H9 (cell line): Measurements from ENCODE around the gene KIRREL3. TPM values are rescaled to one million over a fixed set of nuclear protein-coding genes. Genes with fewer than 3 reads are reported as not detected.

Experiments used
- DNase-seq: peaks from one replicate; pipeline ENCODE4 v3.0.0-alpha.2; 2017
- H2AFZ ChIP-seq: one replicate; pipeline ENCODE4 v1.6.1; 2013; ENCODE audit warnings: mild to moderate bottlenecking, low read length, control low read depth, moderate library complexity
- H2AK5ac ChIP-seq: 2 replicates; pipeline ENCODE4 v1.6.1; 2013; ENCODE audit warnings: low read length, control low read depth, mixed read lengths; ENCODE audit not compliant: insufficient read length
- H2BK120ac ChIP-seq: one replicate; pipeline ENCODE4 v1.6.1; 2013; ENCODE audit warnings: low read depth, mild to moderate bottlenecking, low read length, control low read depth, inconsistent platforms; ENCODE audit not compliant: poor library complexity, severe bottlenecking
- H2BK12ac ChIP-seq: 2 replicates; pipeline ENCODE4 v1.6.1; 2013; ENCODE audit warnings: low read length, control low read depth, mixed read lengths, low read depth; ENCODE audit not compliant: insufficient read length
- H2BK15ac ChIP-seq: 2 replicates; pipeline ENCODE4 v1.6.1; 2013; ENCODE audit warnings: low read depth, low read length, control low read depth
- H2BK20ac ChIP-seq: one replicate; pipeline ENCODE4 v1.6.1; 2013; ENCODE audit warnings: low read depth, mild to moderate bottlenecking, low read length, control low read depth, inconsistent platforms; ENCODE audit not compliant: poor library complexity, severe bottlenecking
- H2BK5ac ChIP-seq: 2 replicates; pipeline ENCODE4 v1.6.1; 2013; ENCODE audit warnings: low read length, control low read depth, mixed read lengths; ENCODE audit not compliant: insufficient read length
- H3K14ac ChIP-seq: 2 replicates; pipeline ENCODE4 v1.6.1; 2013; ENCODE audit warnings: low read length, control low read depth; ENCODE audit not compliant: insufficient read depth
- H3K18ac ChIP-seq: 2 replicates; pipeline ENCODE4 v1.6.1; 2013; ENCODE audit warnings: low read depth, mild to moderate bottlenecking, mixed read lengths, low read length, control low read depth; ENCODE audit not compliant: insufficient read length
- H3K23ac ChIP-seq: 2 replicates; pipeline ENCODE4 v1.6.1; 2013; ENCODE audit warnings: low read length, control low read depth, mixed read lengths, low read depth; ENCODE audit not compliant: insufficient read length
- H3K23me2 ChIP-seq: 2 replicates; pipeline ENCODE4 v1.6.1; 2013; ENCODE audit warnings: low read depth, mild to moderate bottlenecking, mixed read lengths, low read length, control low read depth; ENCODE audit not compliant: insufficient read length, poor library complexity, severe bottlenecking
- H3K27ac ChIP-seq: 2 replicates; pipeline ENCODE4 v1.5.1; 2013; ENCODE audit warnings: low read length, control low read depth, mixed read lengths, low read depth; ENCODE audit not compliant: insufficient read length
- H3K27me3 ChIP-seq: 2 replicates; pipeline ENCODE4 v1.6.1; 2013; ENCODE audit warnings: low read length, control low read depth, inconsistent platforms; ENCODE audit not compliant: insufficient read depth
- H3K4ac ChIP-seq: 2 replicates; pipeline ENCODE4 v1.6.1; 2013; ENCODE audit warnings: low read depth, mild to moderate bottlenecking, control low read depth, inconsistent platforms, low read length, moderate library complexity
- H3K4me1 ChIP-seq: 2 replicates; pipeline ENCODE4 v1.6.1; 2013; ENCODE audit warnings: low read length, control low read depth, inconsistent platforms; ENCODE audit not compliant: insufficient read depth
- H3K4me2 ChIP-seq: 2 replicates; pipeline ENCODE4 v1.6.1; 2013; ENCODE audit warnings: low read length, control low read depth, mixed read lengths; ENCODE audit not compliant: insufficient read length, insufficient read depth
- H3K56ac ChIP-seq: 2 replicates; pipeline ENCODE4 v1.6.1; 2013; ENCODE audit warnings: low read depth, mild to moderate bottlenecking, mixed read lengths, low read length, control low read depth; ENCODE audit not compliant: insufficient read length
- H3K79me1 ChIP-seq: 2 replicates; pipeline ENCODE4 v1.6.1; 2013; ENCODE audit warnings: low read depth, mild to moderate bottlenecking, moderate library complexity, low read length, control low read depth, inconsistent platforms; ENCODE audit not compliant: insufficient read depth, poor library complexity, severe bottlenecking
- H3K79me2 ChIP-seq: 2 replicates; pipeline ENCODE4 v1.6.1; 2013; ENCODE audit warnings: low read length, control low read depth, inconsistent platforms; ENCODE audit not compliant: insufficient read depth
- H3K9ac ChIP-seq: 2 replicates; pipeline ENCODE4 v1.6.1; 2013; ENCODE audit warnings: low read length, control low read depth, mixed read lengths; ENCODE audit not compliant: insufficient read length; ENCODE audit errors: extremely low read depth
- H3K9me3 ChIP-seq: one replicate; pipeline ENCODE4 v1.6.1; 2013; ENCODE audit warnings: low read depth, low read length, inconsistent platforms; ENCODE audit not compliant: control insufficient read depth
- H3T11ph ChIP-seq: one replicate; pipeline ENCODE4 v1.6.1; 2013; ENCODE audit warnings: mild to moderate bottlenecking, low read length, control low read depth, inconsistent platforms
- H4K20me1 ChIP-seq: one replicate; pipeline ENCODE4 v1.6.1; 2013; ENCODE audit not compliant: control insufficient read depth, insufficient read length, insufficient read depth
- H4K5ac ChIP-seq: 2 replicates; pipeline ENCODE4 v1.6.1; 2013; ENCODE audit warnings: low read depth, mild to moderate bottlenecking, mixed read lengths, low read length, control low read depth; ENCODE audit not compliant: insufficient read length
- H4K8ac ChIP-seq: replicated peaks from 2 replicates; pipeline ENCODE4 v1.6.1; 2013; ENCODE audit warnings: low read length, control low read depth, mixed read lengths, low read depth; ENCODE audit not compliant: insufficient read length
- H4K91ac ChIP-seq: 2 replicates; pipeline ENCODE4 v1.6.1; 2013; ENCODE audit warnings: low read depth, mild to moderate bottlenecking, moderate library complexity, mixed read lengths, low read length, control low read depth; ENCODE audit not compliant: insufficient read length
- H3K27ac Mint-ChIP-seq, 3 experiments: 2 replicates in 2 of 3; 3 replicates in 1 of 3; pipeline ENCODE4 v1.8.0; 2020 to 2021; ENCODE audit warnings: mixed read lengths in 3 of 3, mild to moderate bottlenecking in 1 of 3, moderate library complexity in 1 of 3
- H3K27me3 Mint-ChIP-seq: 2 replicates; pipeline ENCODE4 v1.8.0; 2021; ENCODE audit warnings: low read depth, mild to moderate bottlenecking, moderate library complexity, mixed read lengths
- H3K36me3 Mint-ChIP-seq, 3 experiments: 2 replicates in 2 of 3; 3 replicates in 1 of 3; pipeline ENCODE4 v1.8.0; 2020 to 2021; ENCODE audit warnings: low read depth in 3 of 3, mixed read lengths in 3 of 3; ENCODE audit not compliant: insufficient read depth in 1 of 3
- H3K4me1 Mint-ChIP-seq, 2 experiments: 2 replicates each; pipeline ENCODE4 v1.8.0; 2020; ENCODE audit warnings: mixed read lengths in 2 of 2
- H3K4me3 Mint-ChIP-seq, 2 experiments: 2 replicates in 1 of 2; 3 replicates in 1 of 2; pipeline ENCODE4 v1.8.0; 2020 to 2021; ENCODE audit warnings: mild to moderate bottlenecking in 2 of 2, mixed read lengths in 2 of 2, moderate library complexity in 1 of 2
- H3K9me3 Mint-ChIP-seq, 2 experiments: 2 replicates in 1 of 2; 3 replicates in 1 of 2; pipeline ENCODE4 v1.8.0; 2020; ENCODE audit warnings: mild to moderate bottlenecking in 2 of 2, mixed read lengths in 2 of 2, moderate library complexity in 1 of 2
- CTCF ChIP-seq: fragments of 200-600 bp; sonication (generic); conservative IDR thresholded peaks from 3 replicates; pipeline ENCODE4 v1.8.0; 2021; ENCODE audit warnings: antibody characterized with exemption, mild to moderate bottlenecking
- WGBS: extraction: QIAGEN DNeasy Blood & Tissue Kit; methylation state at CpG from one replicate; pipeline ENCODE4 v1.1.7; 2013; ENCODE audit warnings: missing lambda C conversion rate, low lambda C conversion rate, mixed read lengths; ENCODE audit not compliant: insufficient read length; ENCODE audit errors: extremely low coverage; 5-methylcytosine and 5-hydroxymethylcytosine counted together
- total RNA-seq: library from RNA; stranded (reverse); gene quantifications from 2 replicates; pipeline ENCODE4 v1.2.1, GENCODE V29; 2021

The KIRREL3 gene
- total RNA-seq, 1 experiment from 2014 or later = 0.17 TPM

GRCh38 chr11:126892756-126893155 lies 107.8 kb downstream of the KIRREL3 start:
- Histone ChIP-seq H3K23me2 (no peaks in the 10 kb centered on the region), H3K9ac (no peak overlapping the region), H3K4me1 (no peaks in the 10 kb centered on the region; the same call in 1 of the 2 replicates), H3K27me3 (no peaks in the 10 kb centered on the region), H3K23ac (no peak overlapping the region), H3K79me1 (no peaks in the 10 kb centered on the region), H4K8ac (no peak overlapping the region), H3K9me3 (no peaks in the 10 kb centered on the region), H2BK120ac (no peak overlapping the region), H3K27ac (no peak overlapping the region), H3K4me2 (no peak overlapping the region), H3K79me2 (no peaks in the 10 kb centered on the region), H2BK12ac (no peak overlapping the region), H2AK5ac (no peak overlapping the region), H4K20me1 (no peaks in the 10 kb centered on the region), H4K91ac (no peak overlapping the region), H3K18ac (no peak overlapping the region), H3K4ac (no peak overlapping the region), H3K14ac (no peak overlapping the region), H2AFZ (no peak overlapping the region), H3K56ac (no peak overlapping the region), H2BK5ac (no peak overlapping the region), H3T11ph (no peak overlapping the region), H2BK15ac (no peak overlapping the region), H2BK20ac (no peak overlapping the region), H4K5ac (no peak overlapping the region)
- TF ChIP-seq CTCF = no peak
- H3K27me3 Mint-ChIP-seq = peaks cover 1% of the 10 kb centered on the region
- no peak overlapping the region; a peak in 1 of 5 replicates for H3K4me3 Mint-ChIP-seq
- H3K36me3 Mint-ChIP-seq = peaks cover 0 to 8% (median 0%) of the 10 kb centered on the region in 3 experiments; a peak in 2 of 7 replicates
- DNase-seq = no peak
- peaks cover 0 to 13% of the 10 kb centered on the region in 2 experiments; a peak in 4 of 5 replicates for H3K9me3 Mint-ChIP-seq
- WGBS = no CpG with 5 or more reads among the region's 9 CpGs
- H3K27ac Mint-ChIP-seq = no peak overlapping the region
- peaks cover 26 to 39% of the 10 kb centered on the region in 2 experiments for H3K4me1 Mint-ChIP-seq
